Measurements from ENCODE around the gene TUBD1. TPM values are rescaled to one million over a fixed set of nuclear protein-coding genes. Genes with fewer than 3 reads are reported as not detected.
A peak's percentile ranks its signal among the peaks of the same experiment; 100 is the strongest.

TUBD1 gene
- total and polyA plus RNA-seq, 2 donors (not counting 1 experiment from before 2014, with no cell fraction given) = 5.7 to 20.0 TPM

DNA sequence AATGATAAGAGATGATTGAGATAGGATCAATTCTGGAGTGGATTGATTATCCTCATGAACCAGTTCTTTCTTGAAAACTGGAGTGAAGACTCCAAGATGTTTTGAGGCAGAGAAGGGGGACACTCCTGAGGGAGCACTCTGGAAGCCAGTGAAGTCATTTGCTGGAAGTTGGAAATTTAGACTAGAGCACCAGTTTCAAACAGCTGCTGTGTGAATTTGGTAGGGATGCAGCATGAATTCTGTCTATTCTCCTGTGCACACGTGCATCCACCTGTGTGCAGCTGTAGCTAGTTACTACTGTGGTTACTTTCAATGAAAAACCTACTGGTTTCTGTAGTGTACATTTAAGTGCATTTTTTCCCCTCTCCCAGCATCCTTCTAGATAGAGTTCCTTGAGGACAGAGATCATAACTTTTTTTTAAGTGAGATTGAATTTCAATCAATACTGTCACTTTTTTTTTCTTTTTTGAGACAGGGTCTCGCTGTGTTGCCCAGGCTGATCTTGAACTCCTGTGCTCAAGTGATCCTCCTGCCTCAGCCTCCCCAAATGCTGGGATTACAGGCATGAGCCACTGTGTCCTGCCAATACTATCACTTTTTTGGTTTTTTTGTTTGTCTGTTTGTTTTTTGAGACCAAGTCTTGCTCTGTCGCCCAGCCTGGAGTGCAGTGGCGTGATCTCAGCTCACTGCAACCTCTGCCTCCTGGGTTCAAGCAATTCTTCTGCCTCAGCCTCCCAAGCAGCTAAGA, 65.9 kb downstream of the TUBD1 start:
- H3K27me3 ChIP-seq (replicated peaks in 1 of 4; ENCODE audit: control extremely low read depth in 1 of 4, control insufficient read depth in 3 of 4, insufficient read depth in 4 of 4, low read length in 3 of 4) = no peaks in the 10 kb centered on the region
- no peaks in the 10 kb centered on the region for H3K27me3 Mint-ChIP-seq
- peak overlapping the region; percentile 3 for H3K9ac ChIP-seq (ENCODE audit: low read length)
- CTCF ChIA-PET = interaction anchor here (1.0 to 2.4 kb wide), 6 partner anchors 11 to 73 kb away, joined by 3 to 15 read pairs (median 6); no protein-coding TSS in a partner anchor
- H3K9me3 ChIP-seq (ENCODE audit: control extremely low read depth in 1 of 3, control insufficient read depth in 2 of 3, insufficient read depth in 1 of 3, low read length in 2 of 3) = no peaks in the 10 kb centered on the region
- H3K4me1 Mint-ChIP-seq = peaks cover 59% of the 10 kb centered on the region
- peak overlapping the region; percentile 41 for H3K4me2 ChIP-seq (replicated peaks; ENCODE audit: low read depth, low read length, poor library complexity, severe bottlenecking)
- peaks cover 42 to 56% of the 10 kb centered on the region in 2 donors for H3K4me1 ChIP-seq (ENCODE audit: control insufficient read depth in 2 of 2, insufficient read depth in 2 of 2, low read length in 2 of 2)
- H2AFZ ChIP-seq (ENCODE audit: insufficient read depth, low read depth, low read length, poor library complexity, severe bottlenecking) = no peak overlapping the region
- H3K27ac Mint-ChIP-seq = no peak overlapping the region
- no peak overlapping the region for H3K27ac ChIP-seq (ENCODE audit: low read length in 2 of 2)
- ATAC-seq (ENCODE audit: low read depth) (no peak), DNase-seq (no peak)
- TF ChIP-seq, protein P1, sequence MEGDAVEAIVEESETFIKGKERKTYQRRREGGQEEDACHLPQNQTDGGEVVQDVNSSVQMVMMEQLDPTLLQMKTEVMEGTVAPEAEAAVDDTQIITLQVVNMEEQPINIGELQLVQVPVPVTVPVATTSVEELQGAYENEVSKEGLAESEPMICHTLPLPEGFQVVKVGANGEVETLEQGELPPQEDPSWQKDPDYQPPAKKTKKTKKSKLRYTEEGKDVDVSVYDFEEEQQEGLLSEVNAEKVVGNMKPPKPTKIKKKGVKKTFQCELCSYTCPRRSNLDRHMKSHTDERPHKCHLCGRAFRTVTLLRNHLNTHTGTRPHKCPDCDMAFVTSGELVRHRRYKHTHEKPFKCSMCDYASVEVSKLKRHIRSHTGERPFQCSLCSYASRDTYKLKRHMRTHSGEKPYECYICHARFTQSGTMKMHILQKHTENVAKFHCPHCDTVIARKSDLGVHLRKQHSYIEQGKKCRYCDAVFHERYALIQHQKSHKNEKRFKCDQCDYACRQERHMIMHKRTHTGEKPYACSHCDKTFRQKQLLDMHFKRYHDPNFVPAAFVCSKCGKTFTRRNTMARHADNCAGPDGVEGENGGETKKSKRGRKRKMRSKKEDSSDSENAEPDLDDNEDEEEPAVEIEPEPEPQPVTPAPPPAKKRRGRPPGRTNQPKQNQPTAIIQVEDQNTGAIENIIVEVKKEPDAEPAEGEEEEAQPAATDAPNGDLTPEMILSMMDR (IDR thresholded peaks at IDR 0.05) = no peak
- TF ChIP-seq EZH2 (IDR thresholded peaks at IDR 0.05; ENCODE audit: borderline replicate concordance, insufficient read depth, low read depth, low read length, poor library complexity, severe bottlenecking) = no peak
- H3K4me3 ChIP-seq (ENCODE audit: control extremely low read depth in 1 of 5, extremely low read depth in 1 of 5, insufficient read depth in 1 of 5, low read depth in 2 of 5, low read length in 4 of 5) = no peak overlapping the region
- H3K4me3 Mint-ChIP-seq = peak overlapping the region; percentile 44
- intact Hi-C loops (cut with micrococcal nuclease) = no loop called here
- peaks cover 6% of the 10 kb centered on the region for H3K79me2 ChIP-seq (ENCODE audit: control insufficient read depth, insufficient read depth, low read length)
- no peaks in the 10 kb centered on the region for H3K9me3 Mint-ChIP-seq (ENCODE audit: insufficient read depth)
- 82% methylated on average over 3 of the region's 4 CpGs for WGBS (ENCODE audit: insufficient coverage)
- H4K20me1 ChIP-seq (ENCODE audit: control insufficient read depth, insufficient read depth, low read length, poor library complexity, severe bottlenecking) = no peaks in the 10 kb centered on the region
- POLR2A ChIA-PET = interaction anchor here (0.6 to 0.7 kb wide), 3 partner anchors 10 to 72 kb away, joined by 3 read pairs; no protein-coding TSS in a partner anchor
- H3K36me3 ChIP-seq (replicated peaks in 1 of 2; ENCODE audit: control extremely low read depth in 1 of 2, control insufficient read depth in 1 of 2, extremely low read depth in 1 of 2, insufficient read depth in 2 of 2, low read length in 1 of 2) = peaks cover 0 to 6% of the 10 kb centered on the region in 2 experiments
